GM19351 (cell line): ENCODE results near the gene UPF3A.
"Not testable (repeated sequence)": the region's sequence is repeated elsewhere in the genome, so short reads cannot be mapped to it uniquely, and the experiment has no call there.

Experiments used
- ATAC-seq: cut with Tn5 transposase; IDR thresholded peaks from one replicate; pipeline ENCODE4 v1.9.1; 2021; ENCODE audit warnings: mild to moderate bottlenecking, moderate library complexity; ENCODE audit not compliant: unreplicated experiment

Gene UPF3A

GRCh38 chr13:114333881-114334280 lies 52.5 kb downstream of the UPF3A start:
- ATAC-seq: not testable (repeated sequence)

DNA sequence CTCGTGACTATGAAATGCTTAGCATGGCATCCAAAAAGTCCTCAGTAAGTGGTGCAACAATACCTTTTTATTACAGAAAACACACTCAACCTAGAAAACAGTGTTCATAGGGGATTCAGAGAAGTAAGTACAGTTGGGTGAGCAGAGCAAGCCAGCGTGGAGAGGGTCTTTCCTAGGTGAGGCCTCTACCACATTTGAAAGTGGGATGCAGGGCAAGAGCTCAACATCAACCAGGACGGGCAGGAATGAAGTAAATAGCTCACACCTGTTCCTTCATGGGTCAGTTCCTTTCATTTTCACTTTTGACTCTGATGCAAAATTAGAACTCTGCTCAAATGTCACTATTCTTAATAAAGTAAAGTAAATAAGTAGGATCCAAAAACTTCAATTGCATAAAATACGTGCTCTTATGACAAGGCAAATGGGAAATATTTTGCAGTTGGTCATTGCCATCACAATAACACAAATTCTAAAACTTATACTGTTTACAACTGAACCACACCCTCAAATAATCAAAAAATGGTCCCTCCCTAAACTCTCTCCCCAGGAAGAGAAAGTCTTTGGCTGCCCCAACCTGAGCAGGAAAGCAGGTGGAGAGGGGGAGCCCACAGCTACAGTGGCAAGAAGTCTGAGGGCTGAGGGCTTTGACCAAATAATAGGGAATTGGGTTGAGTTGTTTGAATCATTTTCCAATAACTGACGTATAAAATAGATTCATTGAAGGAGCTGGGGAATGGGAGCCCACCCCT lies 53.1 kb downstream of the UPF3A start:
- no peak for ATAC-seq

GRCh38 chr13:114336457-114336856 lies 55.1 kb downstream of the UPF3A start:
- not testable (repeated sequence) for ATAC-seq

- ATAC-seq: no peak
Measured at GRCh38 chr13:114338959-114339358, 57.6 kb downstream of the UPF3A start.

- ATAC-seq: no peak
Measured at GRCh38 chr13:114339857-114340534, 58.6 kb downstream of the UPF3A start.

GRCh38 chr13:114341003-114341777 lies 59.8 kb downstream of the UPF3A start:
- ATAC-seq: no peak

DNA sequence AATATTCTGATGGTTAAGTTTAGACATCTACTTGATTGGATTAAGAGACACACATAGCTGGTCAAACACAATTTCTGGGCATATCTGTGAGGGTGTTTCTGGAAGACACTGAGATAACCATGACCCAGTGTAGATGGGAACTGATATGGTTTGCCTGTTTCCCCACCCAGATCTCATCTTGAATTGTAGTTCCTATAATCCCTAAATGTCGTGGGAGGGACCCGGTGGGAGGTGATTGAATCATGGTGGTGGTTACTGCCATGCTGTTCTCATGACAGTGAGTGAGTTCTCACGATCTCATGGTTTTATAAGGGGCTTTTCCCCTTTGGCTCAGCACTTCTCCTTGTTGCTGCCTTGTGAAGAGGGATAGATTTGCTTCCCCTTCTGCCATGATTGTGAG lies 65.9 kb downstream of the UPF3A start:
- not testable (repeated sequence) for ATAC-seq

- not testable (repeated sequence) for ATAC-seq
Measured at GRCh38 chr13:114352763-114353162, 71.4 kb downstream of the UPF3A start.

DNA sequence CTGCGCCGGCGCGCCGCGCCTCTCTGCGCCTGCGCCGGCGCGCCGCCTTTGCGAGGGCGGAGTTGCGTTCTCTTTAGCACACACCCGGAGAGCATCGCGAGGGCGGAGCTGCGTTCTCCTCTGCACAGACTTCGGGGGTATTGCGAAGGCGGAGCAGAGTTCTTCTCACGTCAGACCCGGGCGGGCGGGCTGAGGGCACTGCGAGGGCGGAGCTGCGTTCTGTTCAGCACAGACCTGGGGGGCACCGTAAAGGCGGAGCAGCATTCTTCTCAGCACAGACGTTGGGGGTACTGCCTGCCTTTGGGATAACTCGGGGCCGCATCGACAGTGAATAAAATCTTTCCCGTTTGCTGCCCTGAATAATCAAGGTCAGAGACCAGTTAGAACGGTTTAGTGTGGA lies 72.0 kb downstream of the UPF3A start:
- ATAC-seq: not testable (repeated sequence)
